Hepatocyte (in vitro differentiated cells): ENCODE results near the gene HOXD13.

Source experiments
- EZH2phosphoT487 ChIP-seq: fragments of 200-600 bp; sonication (generic); IDR thresholded peaks from one replicate; pipeline ENCODE4 v1.6.1; 2018; ENCODE audit warnings: antibody characterized with exemption, mild to moderate bottlenecking, low read depth, moderate library complexity; ENCODE audit not compliant: unreplicated experiment, severe bottlenecking
- TF ChIP-seq, protein P1 (sequence below): fragments of 200-600 bp; sonication (generic); IDR thresholded peaks from 2 replicates; pipeline ENCODE4 v1.5.1; 2016; ENCODE audit warnings: antibody characterized with exemption, mild to moderate bottlenecking; ENCODE audit not compliant: poor library complexity

DNA sequence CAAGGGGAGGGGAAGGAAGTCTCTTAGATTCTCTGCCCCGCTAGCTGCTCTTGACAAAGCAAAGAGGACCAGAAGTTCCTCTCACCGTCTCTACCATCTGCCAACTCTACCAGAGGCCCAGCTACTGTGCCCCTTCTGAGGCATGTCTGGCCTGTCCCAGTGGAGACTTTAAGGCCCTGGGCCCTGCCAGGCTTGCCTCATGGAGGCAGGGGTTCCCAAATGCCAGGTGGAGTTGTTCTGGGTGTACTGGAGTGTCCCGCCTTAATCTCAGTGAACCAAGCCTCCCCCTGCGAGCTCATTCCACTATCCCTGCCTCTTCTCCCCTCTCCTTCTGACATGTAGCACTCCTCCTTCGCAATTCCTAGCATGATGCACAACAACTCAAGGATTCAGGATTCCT, 9.3 kb downstream of the HOXD13 start:
- TF ChIP-seq, protein P1, sequence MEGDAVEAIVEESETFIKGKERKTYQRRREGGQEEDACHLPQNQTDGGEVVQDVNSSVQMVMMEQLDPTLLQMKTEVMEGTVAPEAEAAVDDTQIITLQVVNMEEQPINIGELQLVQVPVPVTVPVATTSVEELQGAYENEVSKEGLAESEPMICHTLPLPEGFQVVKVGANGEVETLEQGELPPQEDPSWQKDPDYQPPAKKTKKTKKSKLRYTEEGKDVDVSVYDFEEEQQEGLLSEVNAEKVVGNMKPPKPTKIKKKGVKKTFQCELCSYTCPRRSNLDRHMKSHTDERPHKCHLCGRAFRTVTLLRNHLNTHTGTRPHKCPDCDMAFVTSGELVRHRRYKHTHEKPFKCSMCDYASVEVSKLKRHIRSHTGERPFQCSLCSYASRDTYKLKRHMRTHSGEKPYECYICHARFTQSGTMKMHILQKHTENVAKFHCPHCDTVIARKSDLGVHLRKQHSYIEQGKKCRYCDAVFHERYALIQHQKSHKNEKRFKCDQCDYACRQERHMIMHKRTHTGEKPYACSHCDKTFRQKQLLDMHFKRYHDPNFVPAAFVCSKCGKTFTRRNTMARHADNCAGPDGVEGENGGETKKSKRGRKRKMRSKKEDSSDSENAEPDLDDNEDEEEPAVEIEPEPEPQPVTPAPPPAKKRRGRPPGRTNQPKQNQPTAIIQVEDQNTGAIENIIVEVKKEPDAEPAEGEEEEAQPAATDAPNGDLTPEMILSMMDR, result no peak
- TF ChIP-seq EZH2phosphoT487, result no peak
